ENCODE results near the gene DMRT3.
A peak's percentile ranks its signal among the peaks of the same experiment; 100 is the strongest.

Gene DMRT3

DNA sequence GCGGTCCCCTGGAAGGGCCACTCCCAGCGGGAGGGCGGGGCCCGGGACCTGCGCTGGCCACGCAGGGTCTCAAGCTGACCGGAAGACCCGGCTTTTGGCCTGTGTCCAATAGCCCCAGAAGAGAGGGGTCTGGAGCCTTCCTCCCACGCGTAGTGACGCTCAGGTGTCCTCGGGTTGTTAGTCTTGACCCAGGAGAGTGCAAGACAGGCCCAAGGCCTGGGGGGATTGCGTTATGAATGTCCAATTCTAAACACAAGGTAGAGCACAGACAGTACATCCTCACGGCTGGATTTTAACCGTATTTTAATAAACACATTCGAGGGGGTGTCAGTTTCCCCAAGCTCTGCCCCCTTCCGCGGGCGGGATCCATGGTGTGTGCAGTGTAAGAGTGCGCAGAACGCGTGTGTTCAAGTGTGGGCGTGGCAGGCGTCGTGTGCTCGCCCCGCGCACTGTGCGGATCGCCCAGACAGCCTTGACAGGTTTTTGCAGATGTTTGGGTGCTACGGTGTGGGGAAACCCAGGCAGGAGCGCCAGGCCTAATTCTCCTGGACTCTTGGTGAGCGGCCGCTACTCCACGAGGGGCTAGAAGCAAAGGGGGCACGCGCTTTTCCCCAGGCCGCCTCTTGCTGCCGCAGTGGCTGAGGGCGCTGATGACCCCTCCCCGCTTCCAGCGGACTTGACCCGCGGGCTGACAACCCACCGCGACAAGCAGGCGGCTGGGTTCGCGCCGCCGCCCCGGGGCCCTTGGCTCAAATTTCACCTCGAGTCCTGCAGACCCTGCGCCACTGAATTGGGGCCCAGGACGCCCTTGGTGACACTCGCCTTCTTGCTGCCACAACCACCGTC lies 6.1 kb upstream of the DMRT3 start:
- no peak for DNase-seq (ENCODE audit: low spot score)

GRCh38 chr9:971901-972500 lies 4.5 kb upstream of the DMRT3 start:
- peak; percentile 50 for DNase-seq (ENCODE audit: low spot score)

GRCh38 chr9:972501-973294 lies 3.8 kb upstream of the DMRT3 start:
- no peak for DNase-seq (ENCODE audit: low spot score)

DNA sequence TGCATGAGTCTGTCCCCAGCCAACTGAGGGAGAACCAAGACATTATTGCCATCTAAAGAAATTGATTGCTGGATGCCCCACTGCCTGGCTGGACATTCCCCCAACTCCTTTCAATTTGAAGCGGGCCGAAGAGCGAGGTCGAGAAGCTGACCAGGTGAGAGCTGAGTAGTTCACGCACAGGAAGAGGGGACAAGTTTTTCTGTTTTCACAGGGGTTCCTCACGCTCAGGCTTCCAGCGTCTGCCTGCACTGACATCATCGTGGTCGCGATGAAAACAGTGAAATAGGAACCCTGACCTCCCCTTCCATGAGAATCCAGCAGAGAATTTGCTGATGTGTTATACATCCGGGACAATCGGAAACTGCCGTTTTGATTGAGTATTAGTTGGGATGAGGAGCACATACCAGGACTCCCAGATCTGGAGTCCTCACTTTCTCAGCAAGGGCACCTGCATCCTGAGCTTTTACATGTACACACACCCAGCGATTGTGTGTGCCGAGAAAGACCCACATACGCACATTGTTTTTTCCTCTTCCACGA lies 3.1 kb upstream of the DMRT3 start:
- DNase-seq (ENCODE audit: low spot score): no peak

GRCh38 chr9:974031-974995 lies 2.1 kb upstream of the DMRT3 start:
- no peak for DNase-seq (ENCODE audit: low spot score)

GRCh38 chr9:974996-975739 lies 1.3 kb upstream of the DMRT3 start:
- DNase-seq (ENCODE audit: low spot score): no peak

GRCh38 chr9:975740-976257 lies 656 bp upstream of the DMRT3 start:
- DNase-seq (ENCODE audit: low spot score): no peak

- DNase-seq (ENCODE audit: low spot score): no peak
Observed at GRCh38 chr9:976943-977837, 735 bp downstream of the DMRT3 start.

GRCh38 chr9:977838-978830 lies 1.7 kb downstream of the DMRT3 start:
- DNase-seq (ENCODE audit: low spot score): no peak

DNA sequence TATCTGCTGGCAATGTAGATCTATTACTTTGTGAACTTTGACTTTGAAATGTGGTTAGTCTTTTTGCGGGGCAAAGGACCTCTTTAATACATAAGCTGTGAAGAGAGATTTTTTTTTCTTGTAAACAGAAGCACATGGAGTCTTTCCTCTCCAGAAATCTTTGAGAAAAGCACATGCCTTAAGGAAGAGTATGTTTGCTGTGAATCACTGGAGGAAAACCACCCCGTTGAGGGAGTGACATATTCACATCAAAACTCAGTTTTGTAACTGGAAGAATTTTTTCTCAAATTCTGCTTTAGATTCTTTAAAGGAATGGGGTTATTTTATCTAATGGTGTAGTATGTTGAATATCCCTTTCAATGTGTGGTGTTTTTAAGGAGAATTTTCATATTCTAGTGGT lies 3.5 kb downstream of the DMRT3 start:
- no peak for DNase-seq (ENCODE audit: low spot score)

- no peak for DNase-seq (ENCODE audit: low spot score)
Observed at GRCh38 chr9:980640-981039, 4.2 kb downstream of the DMRT3 start.

DNA sequence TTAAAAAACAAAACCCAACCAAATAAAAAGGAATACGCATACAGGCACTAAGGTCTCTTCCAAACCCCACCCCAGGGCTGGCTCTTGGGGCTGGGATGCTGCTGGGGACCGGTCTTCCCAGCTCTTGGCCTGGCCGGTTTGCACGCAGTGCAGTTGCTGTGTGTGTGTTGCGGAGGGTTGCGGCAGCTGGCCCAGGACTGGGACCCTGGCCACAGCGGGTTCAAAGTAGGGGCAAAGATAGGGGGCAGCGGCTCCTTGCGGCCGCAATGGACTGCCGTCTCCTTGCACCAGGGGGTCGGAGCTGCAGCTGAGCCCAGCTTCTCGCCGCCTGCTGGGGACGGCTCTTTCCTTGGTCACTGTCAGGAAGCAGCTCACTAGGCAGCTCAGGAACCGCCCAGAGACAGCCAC lies 5.0 kb downstream of the DMRT3 start:
- DNase-seq (ENCODE audit: low spot score): no peak

- no peak for DNase-seq (ENCODE audit: low spot score)
Observed at GRCh38 chr9:982394-983230, 6.2 kb downstream of the DMRT3 start.

- DNase-seq (ENCODE audit: low spot score): no peak
Observed at GRCh38 chr9:994005-994404, 17.6 kb downstream of the DMRT3 start.

DNA sequence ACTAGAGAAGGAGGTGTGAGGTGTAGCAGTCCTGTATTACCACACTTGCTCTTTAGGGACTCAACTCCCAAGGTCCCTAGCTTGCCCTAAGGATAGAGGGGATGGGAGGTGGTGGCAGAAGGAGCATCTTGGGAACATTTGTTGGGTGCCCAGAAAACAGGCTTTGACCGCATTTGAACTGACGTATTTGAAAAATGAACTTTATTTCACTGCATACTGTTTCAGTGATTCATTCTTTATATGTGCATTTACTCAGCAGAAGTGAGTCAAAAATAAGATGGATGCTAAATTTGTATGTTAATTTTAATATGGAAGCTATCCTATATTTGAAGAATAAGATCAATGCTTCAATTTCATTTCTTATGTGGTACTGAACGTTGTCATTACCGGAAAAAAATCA lies 18.7 kb downstream of the DMRT3 start:
- DNase-seq (ENCODE audit: low spot score): no peak

- no peak for DNase-seq (ENCODE audit: low spot score)
Observed at GRCh38 chr9:995781-996180, 19.3 kb downstream of the DMRT3 start.

Measured in AG20443 (cell line).